IPS-20b (cell line): Measurements from ENCODE around the gene CDKN2B-AS1.

Experiments
- H3K27ac ChIP-seq: one replicate; pipeline ENCODE4 v1.5.1; 2013; ENCODE audit warnings: low read length
- H3K27me3 ChIP-seq: 2 replicates; pipeline ENCODE4 v1.6.1; 2013; ENCODE audit warnings: mild to moderate bottlenecking, low read length, inconsistent platforms; ENCODE audit not compliant: insufficient read depth
- H3K36me3 ChIP-seq: 2 replicates; pipeline ENCODE4 v1.6.1; 2013; ENCODE audit warnings: low read depth, mild to moderate bottlenecking, inconsistent platforms, low read length, moderate library complexity; ENCODE audit not compliant: insufficient read depth
- H3K4me1 ChIP-seq: 2 replicates; pipeline ENCODE4 v1.6.1; 2013; ENCODE audit warnings: mild to moderate bottlenecking, control low read depth, inconsistent platforms, low read length, moderate library complexity; ENCODE audit not compliant: insufficient read depth
- H3K4me3 ChIP-seq: 2 replicates; pipeline ENCODE4 v1.5.1; 2013; ENCODE audit warnings: mild to moderate bottlenecking, low read length, inconsistent platforms
- H3K9ac ChIP-seq: 2 replicates; pipeline ENCODE4 v1.6.1; 2013; ENCODE audit warnings: low read depth, mild to moderate bottlenecking, inconsistent platforms, low read length, moderate library complexity
- H3K9me3 ChIP-seq: 2 replicates; pipeline ENCODE4 v1.6.1; 2013; ENCODE audit warnings: mild to moderate bottlenecking, low read depth, low read length, inconsistent platforms; ENCODE audit not compliant: insufficient read depth

CDKN2B-AS1 gene

DNA sequence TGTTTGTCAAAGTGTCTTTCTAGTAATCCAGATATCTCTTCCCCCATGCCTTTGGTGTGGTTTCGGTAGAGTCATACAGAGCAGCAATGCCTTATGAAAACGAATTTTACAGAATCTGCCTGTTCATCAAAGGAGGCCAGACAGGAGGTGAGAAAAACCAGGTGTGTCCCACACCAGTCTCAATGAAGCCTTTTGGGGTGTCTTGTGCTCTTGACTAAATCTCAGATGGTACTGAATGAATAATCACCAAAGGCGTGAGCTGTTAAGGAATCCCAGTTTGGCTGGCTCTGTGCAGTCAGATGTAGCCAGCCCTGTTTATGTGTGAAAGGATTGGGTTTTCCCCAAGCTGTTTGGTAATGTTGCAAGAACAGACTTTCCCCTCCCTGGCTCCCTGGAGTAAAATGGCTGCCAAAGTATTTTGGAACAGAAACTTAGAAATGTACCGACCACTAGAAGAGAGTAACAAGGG is 85.3 kb downstream of the CDKN2B-AS1 start:
- Histone ChIP-seq H3K4me1 (peaks cover 7% of the 10 kb centered on the region; the same call in 1 of the 2 replicates), H3K9ac (no peak overlapping the region), H3K4me3 (no peak overlapping the region), H3K27me3 (no peaks in the 10 kb centered on the region), H3K9me3 (no peaks in the 10 kb centered on the region), H3K27ac (no peak overlapping the region), H3K36me3 (no peaks in the 10 kb centered on the region)

DNA sequence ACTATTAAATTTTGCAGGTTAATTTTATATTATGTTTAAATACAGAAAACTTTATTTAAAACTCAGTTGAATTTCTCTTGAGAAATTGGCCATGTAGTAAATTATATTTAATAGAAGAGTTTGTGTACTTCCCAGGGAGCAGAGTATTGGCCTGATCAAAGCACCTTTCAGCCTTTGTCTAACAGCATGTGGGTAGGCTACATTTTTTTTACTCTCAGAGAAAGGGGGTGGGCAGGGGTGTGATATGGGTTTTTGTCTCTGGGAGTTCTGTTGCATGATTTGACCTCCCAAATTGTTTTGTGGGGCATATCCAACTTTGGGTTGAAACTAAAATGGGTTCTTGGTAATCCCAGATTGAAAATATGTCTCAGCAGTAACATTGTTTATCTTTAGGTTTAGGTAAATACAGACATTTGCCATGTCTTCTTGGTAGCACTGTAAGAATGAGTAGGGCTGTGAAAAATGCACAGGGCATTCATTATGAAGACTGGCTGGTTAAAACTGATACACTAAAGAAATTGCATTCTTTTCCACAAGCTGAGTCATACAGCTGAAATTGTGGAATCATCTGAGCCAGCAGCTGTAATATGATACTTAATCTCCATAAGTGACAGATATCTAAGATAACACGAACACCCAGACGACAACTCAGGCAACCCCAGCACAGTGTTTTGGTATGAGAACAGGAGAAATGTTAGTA is 89.9 kb downstream of the CDKN2B-AS1 start:
- H3K4me1 ChIP-seq, result no peaks in the 10 kb centered on the region
- H3K27me3 ChIP-seq, result no peaks in the 10 kb centered on the region
- no peak overlapping the region for H3K27ac ChIP-seq
- H3K4me3 ChIP-seq, result no peak overlapping the region
- no peak overlapping the region for H3K9ac ChIP-seq
- H3K36me3 ChIP-seq, result no peaks in the 10 kb centered on the region
- H3K9me3 ChIP-seq, result no peaks in the 10 kb centered on the region

DNA sequence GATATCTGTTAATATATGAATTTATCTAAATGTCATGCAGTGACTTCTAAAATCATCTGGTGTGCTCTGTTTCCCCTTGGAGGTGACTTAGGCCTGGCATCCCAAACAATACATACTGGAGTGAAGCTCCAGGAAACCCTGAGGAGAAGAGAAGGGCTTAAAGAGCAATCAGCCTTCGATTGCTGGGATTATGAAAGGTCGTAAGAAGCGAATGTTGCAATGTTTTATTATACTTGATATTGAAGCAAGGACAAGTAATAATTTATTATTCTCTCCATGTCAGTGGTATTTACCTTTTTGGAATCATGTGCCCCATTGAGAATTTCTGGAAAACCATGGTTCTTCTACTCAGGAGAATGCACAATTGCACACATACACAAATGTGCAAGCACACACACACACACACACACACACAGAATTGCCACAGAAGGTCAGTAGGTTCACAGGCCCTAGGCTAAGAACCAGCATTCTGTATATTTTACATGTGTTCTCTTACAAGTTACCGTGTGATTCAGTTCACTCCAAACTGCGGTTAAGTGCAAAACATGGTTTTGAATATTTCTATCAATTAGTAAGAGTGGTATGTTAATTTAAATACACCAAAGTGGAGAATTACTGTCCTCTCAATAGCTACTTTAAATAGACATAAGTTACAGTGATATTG is 93.6 kb downstream of the CDKN2B-AS1 start:
- H3K4me1 ChIP-seq, result no peaks in the 10 kb centered on the region
- H3K27me3 ChIP-seq, result no peaks in the 10 kb centered on the region
- no peak overlapping the region for H3K4me3 ChIP-seq
- no peaks in the 10 kb centered on the region for H3K9me3 ChIP-seq
- no peaks in the 10 kb centered on the region for H3K36me3 ChIP-seq
- H3K27ac ChIP-seq, result no peak overlapping the region
- no peak overlapping the region for H3K9ac ChIP-seq

DNA sequence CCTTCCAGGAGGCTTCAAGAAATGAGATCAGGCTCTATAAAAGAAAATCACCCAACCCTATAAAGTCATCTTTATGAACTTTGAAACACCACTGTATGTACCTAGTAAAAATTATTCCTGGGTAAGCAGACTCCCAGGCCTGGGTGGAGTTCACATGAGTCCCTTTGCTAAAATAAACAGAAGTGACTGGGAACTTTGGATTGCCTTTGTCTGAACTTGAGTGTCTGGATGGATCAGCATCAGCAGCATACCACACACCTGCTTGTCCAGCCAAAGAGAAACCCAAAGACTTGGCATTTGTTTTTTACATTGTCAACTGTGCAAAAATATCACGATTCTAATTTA is 94.1 kb downstream of the CDKN2B-AS1 start:
- Histone ChIP-seq H3K9ac (no peak overlapping the region), H3K4me3 (no peak overlapping the region), H3K4me1 (no peaks in the 10 kb centered on the region), H3K36me3 (no peaks in the 10 kb centered on the region), H3K27me3 (no peaks in the 10 kb centered on the region), H3K9me3 (no peaks in the 10 kb centered on the region), H3K27ac (no peak overlapping the region)

DNA sequence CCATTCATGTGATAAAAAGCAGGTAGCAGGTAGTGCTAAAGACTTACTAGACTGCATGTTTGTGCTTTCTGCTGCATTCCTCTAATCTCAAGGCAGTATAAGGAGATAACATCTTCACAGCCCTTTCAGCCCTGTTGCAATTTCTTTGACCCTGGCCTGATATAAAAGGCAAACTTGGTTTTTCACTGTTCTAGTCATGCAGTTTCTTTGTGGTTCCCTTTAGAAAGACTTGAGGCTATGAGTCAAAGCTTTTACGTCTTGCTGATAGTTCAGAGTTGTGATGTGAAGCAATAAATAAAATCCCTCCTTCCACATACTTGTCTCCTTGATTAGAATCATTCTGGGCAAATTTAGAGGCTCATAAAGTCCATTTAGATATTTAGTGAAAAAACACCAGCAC is 103.1 kb downstream of the CDKN2B-AS1 start:
- Histone ChIP-seq H3K4me3 (no peak overlapping the region), H3K4me1 (peaks cover 21% of the 10 kb centered on the region), H3K36me3 (no peaks in the 10 kb centered on the region), H3K9me3 (no peaks in the 10 kb centered on the region), H3K27me3 (no peaks in the 10 kb centered on the region), H3K27ac (no peak overlapping the region), H3K9ac (no peak overlapping the region)

DNA sequence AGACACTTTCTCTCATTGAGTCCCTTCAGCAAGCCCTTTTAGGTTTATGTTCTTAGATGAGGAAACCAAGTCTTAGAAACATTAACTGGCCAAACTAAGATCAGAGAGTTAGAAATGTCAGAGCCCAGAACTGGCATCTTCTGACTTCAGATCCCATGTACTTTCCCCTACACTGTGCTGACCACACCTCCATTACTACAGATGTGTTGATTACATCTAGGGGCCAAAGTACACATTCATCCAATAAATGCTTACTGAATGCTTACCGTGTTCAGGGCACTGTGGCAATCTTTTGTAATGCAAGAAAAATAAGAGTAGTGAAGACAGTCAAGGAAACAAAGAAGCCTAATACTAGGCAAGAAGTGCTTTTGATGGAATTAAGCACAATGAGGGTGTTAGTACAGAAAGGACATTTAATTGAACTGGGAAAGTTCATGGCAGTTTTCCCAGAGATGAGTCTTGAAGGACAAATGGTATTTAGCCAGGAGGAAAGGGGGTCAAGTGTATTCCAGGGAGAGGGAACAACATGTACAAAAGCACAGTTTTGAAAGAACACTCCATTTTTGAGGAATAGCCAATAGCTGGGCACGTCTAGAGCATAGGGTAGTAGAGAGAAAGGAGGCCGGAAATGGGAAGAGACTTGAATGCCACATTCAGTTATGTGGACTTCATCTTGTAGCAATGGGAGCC is 104.2 kb downstream of the CDKN2B-AS1 start:
- Histone ChIP-seq H3K27me3 (no peaks in the 10 kb centered on the region), H3K9ac (no peak overlapping the region), H3K36me3 (no peaks in the 10 kb centered on the region), H3K27ac (no peak overlapping the region), H3K4me3 (no peak overlapping the region), H3K9me3 (no peaks in the 10 kb centered on the region), H3K4me1 (peaks cover 27% of the 10 kb centered on the region)

DNA sequence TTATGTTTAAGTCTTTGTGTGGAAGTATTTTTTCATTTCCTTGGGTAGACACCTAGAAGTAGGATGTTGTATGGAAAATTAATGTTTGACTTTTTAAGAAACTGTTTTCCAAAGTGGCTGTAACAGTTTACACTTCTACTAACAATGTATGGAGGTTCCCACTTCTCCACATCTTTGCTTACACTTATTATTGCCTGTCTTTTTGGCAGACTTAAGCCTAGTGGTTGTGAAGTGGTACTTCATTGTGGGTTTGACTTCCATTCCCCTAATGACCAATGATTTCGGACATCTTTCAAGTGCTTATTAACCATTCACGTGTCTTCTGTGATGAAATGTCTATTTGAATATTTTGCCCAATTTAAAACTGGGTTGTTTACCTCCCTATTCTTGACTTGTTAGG is 106.0 kb downstream of the CDKN2B-AS1 start:
- H3K27ac ChIP-seq, result no peak overlapping the region
- H3K4me3 ChIP-seq, result no peak overlapping the region
- H3K36me3 ChIP-seq, result no peaks in the 10 kb centered on the region
- no peaks in the 10 kb centered on the region for H3K9me3 ChIP-seq
- H3K4me1 ChIP-seq, result peaks cover 30% of the 10 kb centered on the region
- no peak overlapping the region for H3K9ac ChIP-seq
- H3K27me3 ChIP-seq, result no peaks in the 10 kb centered on the region

DNA sequence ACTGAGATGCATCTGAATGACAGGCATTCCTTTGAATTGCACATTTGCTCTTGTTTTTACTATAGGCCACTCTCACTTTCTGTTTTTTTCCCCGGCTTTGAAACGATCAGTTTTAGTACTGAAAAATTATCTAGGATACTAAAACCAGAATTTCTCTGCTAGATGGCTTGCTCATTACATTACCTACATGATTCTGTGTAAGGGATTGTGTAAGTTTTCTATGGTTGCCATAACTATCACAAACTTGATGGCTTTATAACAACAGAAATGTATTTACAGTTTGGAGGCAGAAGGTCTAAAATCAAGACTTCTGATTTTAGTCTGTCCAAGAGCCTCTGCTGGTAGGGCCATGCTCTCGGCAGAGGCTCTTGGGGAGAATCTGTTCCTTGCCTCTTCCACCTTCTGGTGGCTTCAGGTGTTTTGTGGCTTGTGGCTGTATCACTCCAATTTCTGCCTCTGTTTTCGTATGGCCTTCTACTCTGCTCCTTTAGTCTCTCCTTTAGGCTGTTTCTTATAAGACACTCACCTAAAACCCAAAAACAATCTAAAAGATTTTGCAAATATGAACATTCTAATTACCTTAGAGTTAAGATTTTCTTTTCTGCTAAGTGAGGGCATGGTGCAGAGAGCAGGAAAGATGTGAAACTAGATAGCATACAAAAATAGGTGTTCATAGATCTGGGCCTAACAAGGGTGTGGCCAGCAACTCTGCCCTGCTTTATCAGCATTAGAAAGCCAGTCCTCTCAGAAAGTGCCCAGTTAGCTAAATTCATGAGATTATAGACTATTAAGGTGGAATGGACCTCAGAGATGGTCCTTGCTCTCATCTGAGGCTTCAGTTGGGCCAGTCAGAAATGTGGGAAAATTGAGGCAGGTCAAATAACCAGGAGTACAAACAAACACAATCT is 107.8 kb downstream of the CDKN2B-AS1 start:
- no peak overlapping the region; the same call in 1 of the 2 replicates for H3K9ac ChIP-seq
- H3K27ac ChIP-seq, result no peak overlapping the region
- H3K4me1 ChIP-seq, result peaks cover 26% of the 10 kb centered on the region
- H3K4me3 ChIP-seq, result no peak overlapping the region
- H3K9me3 ChIP-seq, result no peaks in the 10 kb centered on the region
- no peaks in the 10 kb centered on the region for H3K27me3 ChIP-seq
- no peaks in the 10 kb centered on the region for H3K36me3 ChIP-seq

DNA sequence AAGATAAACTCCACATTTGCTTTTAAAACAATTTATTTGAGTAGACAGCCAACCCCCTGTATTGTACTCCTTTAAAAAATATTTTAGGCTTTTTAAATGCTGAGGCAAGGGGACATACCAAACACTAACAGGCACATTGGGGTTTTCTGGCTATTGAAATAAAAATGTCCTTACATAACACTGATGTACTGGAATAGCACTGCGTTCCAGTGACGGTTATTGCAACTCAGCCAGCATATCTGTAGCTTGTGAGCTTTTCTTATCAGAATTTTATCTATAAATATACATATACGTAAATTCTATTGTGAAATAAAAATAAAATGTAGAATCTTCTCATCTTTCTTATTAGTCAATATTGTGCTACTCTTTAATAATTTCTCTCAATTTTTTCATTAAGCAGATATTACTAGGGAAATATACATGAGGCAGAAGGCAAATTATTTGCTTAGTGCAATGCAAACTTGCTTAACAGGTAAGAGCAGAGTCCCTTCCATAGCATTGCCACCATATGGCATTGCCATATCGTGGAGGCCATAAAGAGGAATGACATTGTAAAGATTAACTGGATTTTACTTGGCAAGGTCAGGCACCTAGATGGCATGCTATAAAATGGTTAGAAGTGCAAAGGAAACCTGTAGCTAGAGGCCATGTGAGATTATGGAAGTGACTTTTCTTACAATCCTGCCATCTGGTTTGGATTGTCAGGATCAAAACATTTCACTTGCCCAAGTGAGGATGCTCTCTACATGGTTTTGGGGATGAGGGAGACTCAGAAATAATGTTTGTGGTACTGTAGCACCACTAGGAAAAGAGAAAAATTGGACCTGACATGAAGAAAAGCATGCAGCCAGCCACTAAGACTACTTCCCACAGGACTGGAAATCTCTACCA is 109.3 kb downstream of the CDKN2B-AS1 start:
- no peak overlapping the region for H3K9ac ChIP-seq
- H3K36me3 ChIP-seq, result no peaks in the 10 kb centered on the region
- no peak overlapping the region for H3K27ac ChIP-seq
- peaks cover 21% of the 10 kb centered on the region for H3K4me1 ChIP-seq
- no peaks in the 10 kb centered on the region for H3K9me3 ChIP-seq
- H3K27me3 ChIP-seq, result no peaks in the 10 kb centered on the region
- H3K4me3 ChIP-seq, result no peak overlapping the region

DNA sequence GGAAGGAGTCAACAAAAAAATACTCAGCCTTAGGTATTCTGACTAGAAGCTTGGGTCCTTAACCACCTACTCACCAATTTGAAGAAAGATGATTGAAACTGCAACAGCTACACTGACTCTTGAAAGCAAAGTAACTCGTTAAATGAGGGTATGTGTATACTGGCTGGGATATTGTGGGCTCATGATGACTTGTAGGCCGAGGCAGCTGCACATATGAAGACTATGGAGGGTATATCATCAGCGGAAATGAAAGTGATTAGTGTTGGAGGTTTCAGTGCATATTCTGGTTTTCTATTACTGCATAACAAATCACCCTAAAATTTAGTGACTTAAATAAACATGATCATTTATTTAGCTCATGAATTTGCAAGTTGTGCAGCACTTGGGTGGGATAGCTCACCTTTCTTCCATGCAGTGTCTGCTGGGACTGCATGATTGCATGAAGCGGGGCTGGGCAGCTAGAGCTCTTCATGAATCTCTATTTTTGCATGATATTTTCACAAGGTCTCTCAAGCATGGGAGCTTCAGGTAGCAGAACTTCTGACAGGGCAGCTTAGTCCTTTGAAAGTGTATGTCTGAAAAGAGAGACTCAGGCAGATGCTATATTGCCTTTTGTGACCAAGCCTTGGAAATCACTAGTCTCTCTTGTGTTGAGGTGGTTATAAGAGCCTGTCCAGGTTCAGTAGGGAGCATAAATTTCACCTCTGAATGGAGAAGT is 110.6 kb downstream of the CDKN2B-AS1 start:
- Histone ChIP-seq H3K27me3 (no peaks in the 10 kb centered on the region), H3K4me3 (no peak overlapping the region), H3K9me3 (no peaks in the 10 kb centered on the region), H3K4me1 (peaks cover 21% of the 10 kb centered on the region), H3K9ac (no peak overlapping the region), H3K36me3 (no peaks in the 10 kb centered on the region), H3K27ac (no peak overlapping the region)
